Measurements from ENCODE around the gene BTBD3.

DNA sequence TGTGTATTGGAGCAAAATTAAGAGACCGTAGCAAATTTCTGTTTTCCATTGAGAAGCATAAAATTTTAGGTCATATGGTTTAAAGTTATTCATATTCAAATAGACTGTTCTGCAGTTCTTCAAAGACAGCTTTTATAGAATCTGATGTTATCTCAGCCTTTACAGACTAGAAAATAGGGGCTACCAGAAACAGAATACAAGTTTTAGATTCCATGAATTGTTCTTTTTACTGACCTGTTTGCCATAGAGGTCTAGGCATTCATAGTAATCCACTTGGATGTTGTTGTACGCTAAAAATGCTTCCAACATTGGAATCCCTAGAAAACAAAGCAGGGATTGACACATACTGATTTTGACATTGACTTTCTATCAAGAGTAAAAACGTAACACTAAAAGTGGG is 47.3 kb upstream of the BTBD3 start:
- TF ChIP-seq JUN (IDR thresholded peaks at IDR 0.05; ENCODE audit: borderline replicate concordance, insufficient read depth, insufficient read length, low read depth) = no peak
- TF ChIP-seq, protein P1, sequence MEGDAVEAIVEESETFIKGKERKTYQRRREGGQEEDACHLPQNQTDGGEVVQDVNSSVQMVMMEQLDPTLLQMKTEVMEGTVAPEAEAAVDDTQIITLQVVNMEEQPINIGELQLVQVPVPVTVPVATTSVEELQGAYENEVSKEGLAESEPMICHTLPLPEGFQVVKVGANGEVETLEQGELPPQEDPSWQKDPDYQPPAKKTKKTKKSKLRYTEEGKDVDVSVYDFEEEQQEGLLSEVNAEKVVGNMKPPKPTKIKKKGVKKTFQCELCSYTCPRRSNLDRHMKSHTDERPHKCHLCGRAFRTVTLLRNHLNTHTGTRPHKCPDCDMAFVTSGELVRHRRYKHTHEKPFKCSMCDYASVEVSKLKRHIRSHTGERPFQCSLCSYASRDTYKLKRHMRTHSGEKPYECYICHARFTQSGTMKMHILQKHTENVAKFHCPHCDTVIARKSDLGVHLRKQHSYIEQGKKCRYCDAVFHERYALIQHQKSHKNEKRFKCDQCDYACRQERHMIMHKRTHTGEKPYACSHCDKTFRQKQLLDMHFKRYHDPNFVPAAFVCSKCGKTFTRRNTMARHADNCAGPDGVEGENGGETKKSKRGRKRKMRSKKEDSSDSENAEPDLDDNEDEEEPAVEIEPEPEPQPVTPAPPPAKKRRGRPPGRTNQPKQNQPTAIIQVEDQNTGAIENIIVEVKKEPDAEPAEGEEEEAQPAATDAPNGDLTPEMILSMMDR (IDR thresholded peaks at IDR 0.05; ENCODE audit: extremely low read depth in 1 of 2, insufficient read depth in 1 of 2, low read depth in 1 of 2, low read length in 2 of 2) = no peak

Data from endothelial cell of umbilical vein (primary cell).